Stimulated activated CD4-positive, alpha-beta T cell treated with anti-CD3 and anti-CD28 coated beads, TNF-alpha, amount 100 ng/mL, for 48 hours (primary cell): ENCODE results near the gene SLC34A1.
A peak's percentile ranks its signal among the peaks of the same experiment; 100 is the strongest.

Source experiments
- DNase-seq, 3 donors: peaks; one replicate each; pipeline ENCODE4 v3.0.0-alpha.2; 2020; ENCODE audit warnings: low read depth in 3 of 3

SLC34A1 gene

GRCh38 chr5:177432143-177432838, 48.1 kb downstream of the SLC34A1 start:
- DNase-seq = peak in 1 of 3 donors; percentile 50

GRCh38 chr5:177432839-177433657, 48.8 kb downstream of the SLC34A1 start:
- no peak for DNase-seq

- no peak for DNase-seq
Measured at GRCh38 chr5:177433658-177434217, 49.5 kb downstream of the SLC34A1 start.

GRCh38 chr5:177434437-177434836, 50.2 kb downstream of the SLC34A1 start:
- DNase-seq = peak in 1 of 3 donors; percentile 64

- no peak for DNase-seq
Measured at GRCh38 chr5:177434942-177435738, 50.9 kb downstream of the SLC34A1 start.

GRCh38 chr5:177435847-177436536, 51.8 kb downstream of the SLC34A1 start:
- no peak for DNase-seq

- DNase-seq = no peak
Measured at GRCh38 chr5:177437623-177438022, 53.4 kb downstream of the SLC34A1 start.

- no peak for DNase-seq
Measured at GRCh38 chr5:177438468-177438867, 54.2 kb downstream of the SLC34A1 start.

- no peak for DNase-seq
Measured at GRCh38 chr5:177439518-177440053, 55.4 kb downstream of the SLC34A1 start.

GRCh38 chr5:177440211-177440989, 56.2 kb downstream of the SLC34A1 start:
- DNase-seq = no peak

- DNase-seq = no peak
Measured at GRCh38 chr5:177440990-177441780, 57.0 kb downstream of the SLC34A1 start.

- DNase-seq = no peak
Measured at GRCh38 chr5:177442066-177442826, 58.0 kb downstream of the SLC34A1 start.

- no peak for DNase-seq
Measured at GRCh38 chr5:177443144-177443983, 59.1 kb downstream of the SLC34A1 start.

- DNase-seq = no peak
Measured at GRCh38 chr5:177444106-177445051, 60.1 kb downstream of the SLC34A1 start.

- DNase-seq = no peak
Measured at GRCh38 chr5:177445052-177445916, 61.0 kb downstream of the SLC34A1 start.

- DNase-seq = no peak
Measured at GRCh38 chr5:177445917-177446199, 61.6 kb downstream of the SLC34A1 start.
